GM19452 (cell line): ENCODE results near the gene ZDHHC4.
A peak's percentile ranks its signal among the peaks of the same experiment; 100 is the strongest.

Experiments
- ATAC-seq: cut with Tn5 transposase; IDR thresholded peaks from one replicate; pipeline ENCODE4 v1.9.1; 2021; ENCODE audit not compliant: unreplicated experiment

The ZDHHC4 gene

DNA sequence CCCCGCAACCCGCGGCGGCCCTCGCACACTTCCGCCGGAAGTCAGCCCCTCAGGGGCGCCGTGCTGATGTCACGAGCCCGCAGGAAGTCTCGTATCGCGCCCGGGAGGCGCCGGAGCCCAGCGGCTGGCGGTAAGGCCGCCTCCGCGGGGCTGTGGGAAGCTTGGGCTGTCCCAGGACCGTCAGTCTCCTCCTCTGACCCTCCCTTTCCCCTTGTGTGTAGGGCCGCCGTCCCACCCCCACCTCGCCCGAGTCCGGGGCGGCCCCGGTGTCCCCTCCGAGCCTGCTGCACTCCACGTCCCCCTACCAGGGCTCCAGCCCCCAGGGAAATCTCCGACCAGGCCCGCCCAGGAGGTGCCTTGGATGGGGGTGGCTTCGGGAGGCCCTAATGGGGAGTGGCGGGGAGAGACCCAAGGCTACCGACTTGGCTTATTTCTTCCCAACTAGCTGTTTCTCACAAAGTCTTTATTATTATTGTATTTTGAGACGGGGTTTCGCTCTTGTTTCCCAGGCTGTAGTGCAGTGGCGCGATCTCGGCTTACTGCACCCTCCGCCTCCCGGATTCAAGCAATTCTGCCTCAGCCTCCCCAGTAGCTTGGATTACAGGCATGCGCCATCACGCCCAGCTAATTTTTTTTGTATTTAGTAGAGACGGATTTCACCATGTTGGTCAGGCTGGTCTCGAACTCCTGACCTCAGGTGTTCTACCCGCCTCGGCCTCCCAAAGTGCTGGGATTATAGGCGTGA is at the start of gene ZDHHC4:
TSS of gene ZDHHC4 (plus strand) at position 86 of the 745 bp plus-strand sequence. CDS start 3,108 bp downstream, outside the sequence.
- ATAC-seq: peak; percentile 94

DNA sequence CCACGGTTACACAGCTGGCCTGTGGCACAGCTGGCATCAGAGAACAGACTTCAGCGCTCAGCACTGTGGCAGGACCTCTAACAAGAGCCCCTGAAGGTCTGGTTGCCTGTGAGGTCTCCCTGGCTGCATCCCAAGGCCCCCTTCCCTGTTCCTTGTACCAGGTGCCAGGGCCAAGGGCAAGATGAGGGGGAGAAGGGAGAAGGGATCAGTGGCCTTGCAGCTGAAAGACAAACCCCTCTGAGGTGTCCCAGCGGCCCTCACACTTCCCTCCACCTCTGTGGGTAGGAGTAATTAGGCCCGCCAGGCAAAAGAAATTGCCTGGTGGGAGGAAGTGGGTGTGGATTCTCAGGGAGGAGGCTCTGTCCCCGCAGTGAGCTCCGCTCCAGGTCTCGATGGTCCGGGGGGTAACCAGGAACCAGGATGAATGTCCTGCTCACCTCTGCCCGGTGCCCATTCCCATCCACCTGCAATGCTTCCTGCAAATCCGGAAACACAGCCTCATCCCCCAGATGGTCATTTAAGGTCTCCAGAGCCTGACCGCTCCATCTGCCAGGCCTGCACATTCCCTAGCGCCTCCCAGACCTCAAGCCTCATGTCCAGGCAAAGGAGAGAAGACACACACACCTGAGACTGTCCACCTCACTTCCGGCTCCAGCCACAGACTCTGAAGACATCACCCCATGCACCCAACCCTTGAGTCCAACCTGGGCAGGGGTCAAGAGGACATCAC is 48.7 kb upstream of the ZDHHC4 start:
- ATAC-seq: no peak

DNA sequence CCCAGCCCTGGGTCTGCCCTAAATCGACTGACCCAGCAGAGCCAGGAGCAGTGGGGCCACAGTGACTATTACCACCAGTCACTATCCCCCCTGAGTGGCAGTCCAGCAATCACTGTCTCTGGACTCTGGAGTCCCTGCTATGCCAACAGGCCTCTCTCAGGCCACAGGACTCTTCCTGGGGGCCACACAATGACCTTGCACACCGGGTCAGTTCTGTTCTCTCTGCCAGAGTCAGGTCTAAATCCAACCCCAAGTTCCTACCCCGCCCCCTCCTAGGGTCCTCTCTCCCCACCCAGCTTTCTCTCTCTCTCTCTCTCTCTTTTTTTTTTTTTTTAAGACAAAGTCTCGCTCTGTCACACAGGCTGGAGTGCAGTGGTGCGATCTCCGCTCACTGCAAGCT is 47.6 kb upstream of the ZDHHC4 start:
- ATAC-seq: no peak

DNA sequence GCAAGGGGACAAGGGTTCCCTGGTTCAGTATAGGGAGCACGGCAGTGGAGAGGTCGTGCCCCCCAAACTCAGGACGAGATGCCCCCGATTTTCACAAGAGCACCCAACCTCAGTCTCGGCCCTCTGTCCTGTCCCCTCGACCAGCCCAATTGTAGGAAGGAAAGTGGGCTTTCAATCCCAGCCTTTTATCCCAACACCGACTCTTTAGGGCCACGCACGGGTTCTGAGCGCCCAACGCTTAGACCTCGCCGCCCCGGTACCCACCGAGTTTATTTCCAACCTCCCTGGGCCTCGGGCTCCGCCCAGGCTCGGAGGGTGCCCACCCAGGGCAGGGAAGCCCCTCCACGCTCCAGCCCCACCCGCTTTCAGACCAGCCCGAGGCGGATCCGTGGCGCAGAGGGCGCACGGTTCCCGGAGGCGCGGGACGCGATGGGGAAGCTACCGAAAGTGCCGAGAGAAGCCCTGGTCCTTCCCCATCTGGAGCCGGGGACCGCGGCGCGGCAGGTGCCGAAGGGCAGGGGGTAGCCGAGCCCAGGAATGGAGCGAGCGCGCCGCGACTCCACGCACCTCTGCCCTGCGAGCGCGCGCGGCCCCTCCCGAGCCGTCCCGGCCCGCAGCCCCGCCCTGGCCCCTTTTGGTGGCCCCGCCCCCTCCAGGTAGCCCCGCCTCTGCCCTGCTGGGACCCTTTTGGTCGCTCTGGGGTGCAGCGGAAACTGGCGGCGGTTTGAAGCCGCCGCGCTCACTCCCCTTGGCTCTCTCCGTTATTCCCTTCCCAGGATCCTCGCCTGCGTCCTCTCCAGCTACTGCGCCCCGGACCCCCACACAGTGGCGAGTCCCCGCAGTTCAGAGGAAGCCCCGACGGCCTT is 46.4 kb upstream of the ZDHHC4 start:
- ATAC-seq: no peak

DNA sequence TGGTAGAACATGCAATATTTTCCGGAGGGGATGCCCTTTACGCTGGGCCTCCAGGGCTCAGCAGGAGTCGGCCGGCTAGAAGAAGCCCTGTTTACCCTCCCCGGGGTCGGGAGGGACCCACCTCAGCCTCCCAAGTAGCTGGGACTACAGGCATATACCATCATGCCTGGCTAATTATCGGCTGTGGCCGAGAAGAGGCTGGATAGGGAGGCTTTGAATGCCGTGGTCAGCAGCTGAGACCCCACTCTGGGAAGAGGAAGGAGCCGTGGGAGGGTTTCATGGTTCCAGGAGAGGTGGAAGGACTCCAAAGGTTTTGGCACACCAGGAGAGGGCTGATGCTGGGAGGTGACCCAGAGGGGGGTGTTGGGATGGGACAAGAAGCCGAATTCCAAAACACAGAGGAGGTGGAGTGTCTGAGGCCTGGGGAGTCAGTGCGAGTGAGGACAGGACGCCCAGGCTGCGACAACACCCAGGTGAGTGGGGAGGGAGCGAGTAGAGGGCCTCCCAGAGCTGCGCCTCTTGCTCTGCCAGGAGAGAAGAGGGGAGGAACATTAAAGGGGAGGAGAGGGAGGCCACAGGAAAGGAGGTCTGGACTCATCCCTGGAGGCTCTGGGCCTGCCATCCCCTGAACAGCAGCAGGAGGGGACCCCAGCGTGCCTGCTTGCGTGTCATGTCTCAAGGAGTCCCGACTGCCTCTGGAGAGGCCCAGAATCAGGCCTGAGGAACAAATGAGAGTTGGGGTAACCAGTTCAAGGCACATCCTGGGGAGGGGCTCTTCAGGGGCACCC is 45.6 kb upstream of the ZDHHC4 start:
- no peak for ATAC-seq

DNA sequence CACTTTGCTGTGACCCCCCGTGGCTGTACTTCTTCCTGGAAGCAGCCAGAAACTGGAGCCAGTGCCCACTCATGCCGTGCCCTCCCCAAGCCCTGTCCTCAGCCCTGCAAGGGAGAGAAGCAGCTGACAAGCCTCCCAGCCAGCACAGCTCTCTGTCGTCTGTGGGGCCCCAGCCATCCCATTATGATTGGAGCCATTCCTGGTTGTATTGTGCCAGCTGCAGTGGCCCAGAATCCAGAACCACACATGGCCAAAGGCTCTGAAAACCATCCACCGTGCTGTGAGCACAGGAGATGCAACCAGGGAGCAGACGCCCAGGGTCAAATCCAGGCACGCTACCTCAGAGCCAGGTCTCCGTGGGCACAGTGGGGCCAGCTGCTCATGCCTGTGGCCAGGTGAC is 44.7 kb upstream of the ZDHHC4 start:
- no peak for ATAC-seq

DNA sequence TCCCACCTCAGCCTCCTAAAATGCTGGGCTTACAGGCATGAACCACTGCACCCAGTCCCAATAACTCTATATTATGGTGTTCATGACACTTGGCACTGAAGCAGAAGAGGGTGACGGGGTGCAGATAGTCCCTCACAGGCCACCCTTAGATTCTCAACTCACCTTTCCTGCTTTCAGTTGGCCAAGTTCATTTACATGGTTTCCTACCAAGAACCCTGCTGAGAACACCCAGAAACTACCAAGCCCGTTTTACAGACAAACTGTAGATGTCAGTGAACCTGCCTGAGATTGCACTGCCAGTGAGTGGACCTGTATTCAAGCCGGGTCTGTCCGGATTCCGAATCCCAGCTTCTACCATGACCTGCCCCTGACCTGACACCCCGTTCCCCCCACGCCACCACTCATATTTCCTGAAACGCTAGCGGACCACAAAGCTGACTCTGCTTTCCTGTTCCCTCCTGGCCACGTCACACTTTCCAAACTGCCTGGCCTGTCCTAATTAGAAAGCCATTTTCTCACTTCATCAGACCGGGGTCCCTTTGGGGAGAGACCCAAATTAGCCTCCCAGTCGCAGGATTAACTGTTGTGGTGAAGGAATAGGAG is 43.3 kb upstream of the ZDHHC4 start:
- no peak for ATAC-seq

DNA sequence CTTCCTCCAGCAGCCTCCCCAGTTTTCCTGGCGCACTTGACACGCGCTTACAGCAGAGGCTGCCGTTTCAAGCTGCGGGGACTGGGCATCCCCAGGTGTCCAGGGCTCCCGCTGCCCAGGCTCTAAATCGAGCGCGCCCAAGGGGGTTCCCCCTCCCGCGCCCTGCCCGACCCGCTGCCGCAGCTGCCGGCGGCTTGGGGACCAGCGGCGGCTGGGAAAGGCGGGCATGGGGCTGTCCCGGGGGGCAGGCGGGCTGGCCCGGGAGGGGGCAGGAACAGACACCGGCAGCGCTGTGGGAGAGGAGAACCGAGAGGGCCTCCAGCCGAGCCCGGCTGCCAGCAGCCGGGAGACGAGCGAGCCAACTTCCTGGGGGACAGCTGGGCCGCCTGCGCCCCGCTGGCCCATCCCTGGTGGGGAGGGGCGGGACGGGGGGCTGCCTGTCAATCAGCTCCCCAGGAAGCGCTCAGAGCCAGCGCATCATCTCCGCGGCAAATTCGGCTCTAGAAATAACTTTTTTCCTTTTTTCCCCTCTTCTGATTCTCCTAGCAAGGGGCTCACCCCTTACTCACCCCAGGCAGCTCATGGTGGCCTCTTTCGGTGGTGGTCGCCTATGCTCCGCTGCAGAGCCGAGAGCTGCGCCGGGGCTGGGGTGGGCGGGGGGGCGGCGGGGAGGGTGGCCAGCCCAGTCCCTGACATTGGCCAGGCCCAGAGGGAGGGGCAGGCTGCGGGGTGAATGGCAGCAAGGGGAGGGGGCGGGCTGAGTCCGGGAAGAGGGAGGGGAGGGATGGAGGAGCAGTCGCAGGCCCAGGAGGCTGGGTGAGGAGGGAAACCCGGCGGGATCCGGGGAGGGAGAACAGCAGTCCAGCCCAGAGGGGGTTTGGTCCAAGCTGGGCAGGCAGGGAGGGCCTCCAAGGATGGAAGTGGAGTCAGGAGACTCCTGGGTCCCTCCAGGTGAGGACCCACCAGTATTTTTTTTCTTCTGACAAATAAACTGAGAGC is 40.7 kb upstream of the ZDHHC4 start:
- ATAC-seq: no peak

DNA sequence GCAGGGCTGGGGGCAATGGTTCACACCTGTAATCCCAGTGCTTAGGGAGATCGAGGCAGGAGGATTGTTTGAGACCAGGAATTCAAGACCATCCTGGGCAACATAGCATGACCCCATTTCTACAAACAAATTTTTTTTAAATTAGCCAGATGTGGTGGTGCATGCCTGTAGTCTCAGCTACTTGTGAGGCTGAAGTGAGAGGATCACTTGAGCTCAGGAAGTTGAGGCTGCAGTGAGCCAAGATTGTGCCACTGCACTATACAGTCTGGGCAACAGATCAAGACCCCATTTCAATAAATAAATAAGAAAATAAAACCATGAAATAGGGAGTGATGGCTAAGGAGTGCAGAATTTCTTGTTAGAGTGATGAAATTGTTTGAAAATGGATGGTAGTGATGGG is 34.9 kb upstream of the ZDHHC4 start:
- no peak for ATAC-seq

DNA sequence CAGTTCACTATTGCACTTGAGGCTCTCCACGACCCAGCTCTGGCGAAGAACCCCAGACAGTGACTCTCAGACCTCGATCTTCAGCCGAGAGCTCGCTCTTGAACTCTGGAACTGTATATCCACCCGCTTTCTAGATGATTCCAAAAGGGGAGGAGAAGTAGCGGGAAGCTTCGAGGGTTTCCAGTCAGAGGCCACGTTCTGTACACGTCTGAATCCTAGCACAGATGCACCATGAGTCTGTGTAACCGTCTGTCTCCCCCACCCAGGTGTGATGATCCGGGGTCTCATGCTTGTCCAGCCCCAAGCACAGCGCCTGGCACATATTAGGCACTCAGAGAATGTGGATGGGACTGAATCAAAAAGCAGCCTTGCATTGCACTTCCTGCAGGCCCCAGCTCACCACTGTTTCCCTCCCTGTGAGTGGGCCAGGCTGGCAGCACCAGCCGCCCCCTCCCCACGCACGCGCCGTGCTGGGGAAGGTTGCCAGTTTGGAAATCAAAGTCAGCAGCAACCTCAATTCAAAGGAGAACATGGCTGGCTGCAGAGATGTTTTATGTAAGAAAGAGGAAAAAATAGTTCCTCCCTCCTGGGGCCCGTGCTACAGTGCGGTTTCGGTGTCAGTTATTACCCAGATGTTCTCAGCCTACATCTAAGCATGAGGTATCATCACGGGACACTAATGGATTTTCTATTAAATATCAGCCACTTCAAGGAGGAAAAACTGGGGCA is 31.7 kb upstream of the ZDHHC4 start:
- ATAC-seq: no peak

DNA sequence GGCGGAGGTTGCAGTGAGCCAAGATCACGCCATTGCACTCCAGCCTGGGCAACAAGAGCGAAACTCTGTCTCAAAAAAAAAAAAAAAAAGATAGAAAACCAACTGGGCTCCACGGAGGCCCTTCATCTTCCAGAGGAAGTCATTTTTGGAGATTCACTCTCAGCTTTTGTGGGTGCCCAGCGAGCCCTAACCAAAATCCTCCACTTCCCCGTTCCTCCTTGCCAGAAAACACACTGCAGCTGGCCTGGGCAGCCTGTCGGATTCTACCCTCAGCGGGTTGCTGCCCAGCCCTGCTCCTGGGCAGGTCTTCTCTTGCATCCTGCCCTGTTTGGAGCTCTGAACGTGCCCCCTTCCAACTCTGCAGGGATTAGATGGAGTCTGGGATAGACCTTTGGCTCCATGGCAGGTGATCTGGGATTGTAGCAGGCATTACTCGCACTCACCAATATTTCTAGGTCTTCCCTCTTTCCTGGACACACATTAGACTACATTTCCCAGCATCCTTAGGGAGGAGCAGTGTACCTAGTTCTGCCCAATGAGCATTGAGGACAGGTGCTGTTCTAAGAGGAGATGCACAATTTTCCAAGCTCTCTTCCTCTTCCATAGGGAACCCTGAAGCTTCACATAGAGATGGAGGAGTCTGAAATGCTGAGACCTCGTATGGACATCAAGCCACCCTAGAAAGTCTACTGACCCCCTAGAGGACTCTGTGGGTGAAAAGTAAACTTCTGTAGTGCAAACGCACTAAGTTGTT is 30.6 kb upstream of the ZDHHC4 start:
- no peak for ATAC-seq

DNA sequence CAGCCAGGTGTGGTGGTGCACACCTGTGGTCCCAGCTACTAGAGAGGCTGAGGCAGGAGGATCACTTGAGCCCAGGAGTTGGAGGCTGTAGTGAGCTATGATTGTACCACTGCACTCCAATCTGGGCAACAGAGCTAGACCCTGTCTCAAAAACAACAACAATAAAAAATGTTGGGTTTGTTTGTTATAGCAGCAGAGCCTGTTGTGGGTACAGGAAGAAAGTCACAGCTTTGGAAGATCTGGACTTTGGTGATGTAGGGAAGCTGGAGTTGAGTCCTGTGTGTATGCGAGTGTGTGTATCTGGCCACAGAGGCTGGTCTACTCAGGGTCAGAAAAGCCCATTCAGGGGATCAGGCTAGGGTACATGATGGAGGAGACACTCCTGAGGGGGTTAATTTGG is 29.9 kb upstream of the ZDHHC4 start:
- ATAC-seq: no peak

DNA sequence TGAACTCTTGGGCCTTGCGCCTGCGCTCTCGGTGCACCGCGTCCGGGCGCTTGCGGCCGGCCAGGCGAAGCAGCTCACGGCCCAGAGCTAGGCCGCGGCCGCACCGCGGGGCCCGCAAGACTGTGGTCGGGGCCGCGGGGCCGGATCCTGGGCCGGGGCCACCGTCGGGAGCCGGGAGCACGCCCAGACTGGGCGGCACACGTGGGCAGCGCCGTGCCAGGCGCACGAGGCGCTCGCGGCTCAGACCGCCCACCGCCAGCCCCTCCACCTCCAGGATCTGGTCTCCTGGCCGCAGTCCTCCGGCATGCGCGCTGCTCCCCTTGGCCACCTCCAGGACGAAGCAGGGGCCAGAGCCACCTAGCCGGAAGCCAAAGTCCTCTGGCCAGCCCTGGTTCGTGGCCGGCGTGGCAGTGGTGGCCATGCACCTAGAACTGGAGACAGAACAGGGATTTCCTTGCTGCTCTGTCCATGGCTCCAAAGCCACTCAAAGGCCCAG is 26.2 kb upstream of the ZDHHC4 start, which contains the start of gene GRID2IP:
TSS of gene GRID2IP (minus strand) at position 446 of the 496 bp plus-strand sequence. CDS start at position 421, 25 bp downstream.
- ATAC-seq: no peak

DNA sequence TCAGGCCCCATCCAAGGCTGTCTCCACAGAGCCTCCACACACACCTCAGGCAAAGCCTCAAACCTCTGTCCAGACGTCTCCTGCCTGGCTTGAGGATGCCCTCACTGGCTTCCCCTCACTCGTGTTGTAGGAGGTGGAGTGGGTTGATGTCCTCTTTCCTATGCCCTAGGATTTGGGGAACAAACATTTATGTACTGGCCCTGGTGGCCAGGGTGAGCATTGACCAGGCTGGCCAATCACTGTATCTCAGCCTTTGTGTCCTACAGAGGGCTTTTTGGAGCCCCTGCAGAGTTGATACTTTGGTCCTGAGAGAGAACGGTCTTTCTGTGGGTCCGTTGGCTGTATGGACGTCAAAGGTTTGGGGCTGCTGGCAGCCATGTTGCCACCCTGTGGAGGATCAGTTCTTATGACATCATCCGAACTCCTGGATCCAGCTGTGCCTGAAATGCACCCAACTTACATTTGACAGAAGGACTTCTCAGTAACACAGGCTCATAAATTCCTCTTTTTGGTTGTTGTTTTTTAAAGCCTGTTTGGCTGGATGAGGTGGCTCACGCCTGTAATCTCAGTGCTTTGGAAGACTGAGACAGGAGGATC is 23.7 kb upstream of the ZDHHC4 start:
- no peak for ATAC-seq

DNA sequence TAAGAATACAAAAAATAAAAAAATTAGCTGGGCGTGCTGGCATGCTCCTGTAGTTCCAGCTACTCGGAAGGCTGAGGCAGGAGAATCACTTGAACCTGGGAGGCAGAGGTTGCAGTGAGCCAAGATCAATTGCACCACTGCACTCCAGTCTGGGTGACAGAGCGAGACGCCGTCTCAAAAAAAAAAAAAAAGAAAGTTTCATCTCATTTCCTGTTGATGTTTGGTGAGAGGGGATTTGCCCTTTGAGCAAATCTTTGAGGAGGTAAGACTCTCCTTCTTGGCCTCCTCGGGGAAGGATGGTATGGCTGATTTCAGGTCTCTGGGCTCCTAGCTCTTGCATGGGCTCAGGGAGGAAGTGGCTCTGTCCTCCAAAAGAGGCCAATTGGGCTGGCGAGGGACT is 22.4 kb upstream of the ZDHHC4 start:
- no peak for ATAC-seq

DNA sequence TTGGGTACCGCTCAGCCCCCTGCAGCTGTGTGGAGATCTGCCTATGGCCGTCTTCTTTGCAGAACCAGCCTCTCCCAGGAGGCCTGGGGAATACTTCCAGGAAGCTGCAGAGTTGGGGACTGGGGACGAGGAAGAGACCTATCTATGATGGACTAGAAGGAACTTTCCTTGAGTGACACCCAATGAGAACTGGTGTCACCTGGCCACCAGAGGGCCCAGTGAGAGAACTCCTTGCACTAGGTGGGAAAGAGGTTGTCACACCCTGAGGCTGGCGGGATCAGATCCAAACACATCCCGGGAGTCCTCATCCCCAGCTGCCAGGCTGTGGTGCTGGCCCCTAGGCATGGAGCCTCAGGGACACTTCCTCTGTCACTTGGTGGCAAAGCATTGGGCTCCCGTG is 21.1 kb upstream of the ZDHHC4 start:
- no peak for ATAC-seq

DNA sequence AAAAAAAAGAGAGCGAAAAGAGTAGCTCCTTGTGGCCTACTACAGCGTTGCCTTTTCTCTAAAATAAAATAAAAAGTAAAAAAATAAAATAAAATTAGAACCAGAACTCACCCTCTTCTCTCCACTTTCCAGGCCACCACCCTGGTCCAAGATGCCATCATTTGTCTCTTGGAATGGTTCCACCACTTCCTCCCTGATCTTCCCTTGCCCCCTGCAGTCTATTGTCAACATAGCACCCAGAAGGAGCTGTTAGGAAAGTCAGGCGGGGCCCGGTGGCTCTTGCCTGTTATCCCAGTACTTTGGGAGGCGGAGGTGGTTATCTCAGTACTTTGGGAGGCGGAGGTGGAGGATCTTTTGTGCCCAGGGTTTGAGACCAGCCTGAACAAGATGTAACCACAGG is 18.4 kb upstream of the ZDHHC4 start:
- no peak for ATAC-seq
